ENCODE data around the gene INCA1. TPM values are rescaled to one million over a fixed set of nuclear protein-coding genes. Genes with fewer than 3 reads are reported as not detected.

INCA1 gene
- total and polyA plus RNA-seq, 2 of the 8 experiments (the other 6 are each of a cell fraction or from before 2014, with no cell fraction given) = 0.89 to 1.4 TPM

- H3K23ac ChIP-seq (ENCODE audit: insufficient read length) = no peak overlapping the region
- DNase-seq (ENCODE audit: low read depth in 1 of 2, low spot score in 2 of 2) (no peak), FAIRE-seq (no peak)
- no peaks in the 10 kb centered on the region for H3K79me2 ChIP-seq (ENCODE audit: control insufficient read depth in 1 of 2, insufficient read depth in 2 of 2, low read length in 2 of 2)
- POLR2A ChIA-PET (ENCODE audit: partially characterized antibody) = interaction anchor here (0.5 to 6.1 kb wide), 9 partner anchors 9 to 121 kb away, joined by 3 to 62 read pairs (median 3); partner anchors contain the start of genes CAMTA2, INCA1, KIF1C and PFN1
- no peak overlapping the region for H2AFZ ChIP-seq (ENCODE audit: low read length)
- no peak overlapping the region for H2AK5ac ChIP-seq (ENCODE audit: low read depth, low read length)
- peaks cover 0 to 40% (median 32%) of the 10 kb centered on the region in 4 experiments; a peak in 6 of 7 replicates for H3K27me3 ChIP-seq (replicated peaks in 1 of 4; ENCODE audit: control insufficient read depth in 3 of 4, extremely low read depth in 1 of 4, insufficient read depth in 3 of 4, low read length in 3 of 4)
- H2BK12ac ChIP-seq (ENCODE audit: low read depth, low read length) = no peak overlapping the region
- H2BK120ac ChIP-seq (replicated peaks; ENCODE audit: low read depth, low read length) = no peak overlapping the region
- H4K91ac ChIP-seq (replicated peaks; ENCODE audit: insufficient read length, low read length) = no peak overlapping the region
- no peak overlapping the region for H2BK20ac ChIP-seq (ENCODE audit: low read length)
- no peak overlapping the region for H3K56ac ChIP-seq (replicated peaks; ENCODE audit: insufficient read length, low read depth, low read length)
- H3K18ac ChIP-seq (ENCODE audit: extremely low read depth, low read length) = no peak overlapping the region
- no peak overlapping the region for H2BK5ac ChIP-seq (ENCODE audit: low read depth, low read length)
- H3K79me1 ChIP-seq (ENCODE audit: low read depth, low read length) = no peaks in the 10 kb centered on the region
- no peaks in the 10 kb centered on the region; a peak in 1 of 8 replicates for H3K36me3 ChIP-seq (ENCODE audit: control insufficient read depth in 2 of 4, insufficient read depth in 4 of 4, low read length in 3 of 4)
- H3K4me3 ChIP-seq (ENCODE audit: extremely low read depth in 1 of 4, insufficient read depth in 2 of 4, low read depth in 3 of 4, low read length in 4 of 4) = no peak overlapping the region
- no peak overlapping the region for H3K14ac ChIP-seq (ENCODE audit: insufficient read length)
- no peak overlapping the region for H3K4ac ChIP-seq (replicated peaks; ENCODE audit: insufficient read length, low read depth, low read length)
- CTCF ChIA-PET (ENCODE audit: partially characterized antibody) = interaction anchor here (0.9 to 4.7 kb wide), 7 partner anchors 12 to 90 kb away, joined by 3 to 43 read pairs (median 5); partner anchors contain the start of genes CAMTA2 and SPAG7
- no peak overlapping the region for H3K9ac ChIP-seq (replicated peaks in 1 of 4; ENCODE audit: extremely low read depth in 1 of 4, low read depth in 3 of 4, low read length in 3 of 4)
- no peak overlapping the region for H2BK15ac ChIP-seq (ENCODE audit: low read length)
- H3K23me2 ChIP-seq (ENCODE audit: low read depth, low read length) = peaks cover 2% of the 10 kb centered on the region; the same call in 1 of the 2 replicates
- no peak overlapping the region for H3K27ac ChIP-seq (ENCODE audit: low read depth, low read length)
- H3K4me2 ChIP-seq (ENCODE audit: insufficient read depth in 1 of 2, low read depth in 2 of 2, low read length in 2 of 2) = no peak overlapping the region
- peaks cover 0 to 4% (median 3%) of the 10 kb centered on the region in 4 experiments; a peak in 3 of 7 replicates for H3K4me1 ChIP-seq (replicated peaks in 1 of 4; ENCODE audit: control insufficient read depth in 3 of 4, insufficient read depth in 4 of 4, low read length in 3 of 4)
- no peaks in the 10 kb centered on the region for H3K9me3 ChIP-seq (ENCODE audit: insufficient read depth in 2 of 2, low read depth in 1 of 2, low read length in 1 of 2)
- peaks cover 0 to 3% of the 10 kb centered on the region in 2 experiments for H4K20me1 ChIP-seq (replicated peaks in 1 of 2; ENCODE audit: control insufficient read depth in 1 of 2, insufficient read depth in 2 of 2, low read length in 2 of 2)
- H4K8ac ChIP-seq (ENCODE audit: extremely low read depth, insufficient read depth, low read length) = no peak overlapping the region
- H4K5ac ChIP-seq (ENCODE audit: insufficient read length, low read depth, low read length) = no peak overlapping the region
- TF ChIP-seq POLR2AphosphoS5 (IDR thresholded peaks at IDR 0.05; ENCODE audit: low read depth, low read length) = no peak
- TF ChIP-seq RFX5 (IDR thresholded peaks at IDR 0.05; ENCODE audit: borderline replicate concordance, low read depth, low read length) = no peak
- no peak for TF ChIP-seq GTF2F1 (IDR thresholded peaks at IDR 0.05; ENCODE audit: borderline replicate concordance, low read depth, low read length)
- TF ChIP-seq CREB1 (IDR thresholded peaks at IDR 0.05) = no peak
- no peak for TF ChIP-seq TCF12 (IDR thresholded peaks at IDR 0.05; ENCODE audit: low read depth, low read length)
- no peak for TF ChIP-seq CTBP2 (IDR thresholded peaks at IDR 0.05; ENCODE audit: borderline replicate concordance, insufficient read depth, insufficient read length, low read length)
- TF ChIP-seq SIRT6 (IDR thresholded peaks at IDR 0.05; ENCODE audit: low read length) = no peak
- TF ChIP-seq BCL11A (IDR thresholded peaks at IDR 0.05; ENCODE audit: low read depth in 2 of 2, low read length in 2 of 2) = no peak
- no peak for TF ChIP-seq JUND (IDR thresholded peaks at IDR 0.05; ENCODE audit: low read length)
- TF ChIP-seq CHD1 (IDR thresholded peaks at IDR 0.05; ENCODE audit: low read depth, low read length) = no peak
- no peak for TF ChIP-seq PHF8 (conservative IDR thresholded peaks at IDR 0.05; ENCODE audit: low read depth, low read length)
- no peak for TF ChIP-seq JUN (IDR thresholded peaks at IDR 0.05; ENCODE audit: low read depth, low read length)
- TF ChIP-seq SRF (IDR thresholded peaks at IDR 0.05; ENCODE audit: low read depth, low read length) = no peak
- TF ChIP-seq KDM4A (IDR thresholded peaks at IDR 0.05; ENCODE audit: low read depth, low read length, severe bottlenecking) = no peak
- no peak for TF ChIP-seq SP2 (IDR thresholded peaks at IDR 0.05; ENCODE audit: low read length)
- TF ChIP-seq E2F6 (IDR thresholded peaks at IDR 0.05) = no peak
These were observed 18.6 kb downstream of the INCA1 start for GRCh38 chr17:4978726-4979125.

Data from H1 (cell line).